ENCODE data around the gene TRIM73.
"Not testable (repeated sequence)": the region's sequence is repeated elsewhere in the genome, so short reads cannot be mapped to it uniquely, and the experiment has no call there.

DNA sequence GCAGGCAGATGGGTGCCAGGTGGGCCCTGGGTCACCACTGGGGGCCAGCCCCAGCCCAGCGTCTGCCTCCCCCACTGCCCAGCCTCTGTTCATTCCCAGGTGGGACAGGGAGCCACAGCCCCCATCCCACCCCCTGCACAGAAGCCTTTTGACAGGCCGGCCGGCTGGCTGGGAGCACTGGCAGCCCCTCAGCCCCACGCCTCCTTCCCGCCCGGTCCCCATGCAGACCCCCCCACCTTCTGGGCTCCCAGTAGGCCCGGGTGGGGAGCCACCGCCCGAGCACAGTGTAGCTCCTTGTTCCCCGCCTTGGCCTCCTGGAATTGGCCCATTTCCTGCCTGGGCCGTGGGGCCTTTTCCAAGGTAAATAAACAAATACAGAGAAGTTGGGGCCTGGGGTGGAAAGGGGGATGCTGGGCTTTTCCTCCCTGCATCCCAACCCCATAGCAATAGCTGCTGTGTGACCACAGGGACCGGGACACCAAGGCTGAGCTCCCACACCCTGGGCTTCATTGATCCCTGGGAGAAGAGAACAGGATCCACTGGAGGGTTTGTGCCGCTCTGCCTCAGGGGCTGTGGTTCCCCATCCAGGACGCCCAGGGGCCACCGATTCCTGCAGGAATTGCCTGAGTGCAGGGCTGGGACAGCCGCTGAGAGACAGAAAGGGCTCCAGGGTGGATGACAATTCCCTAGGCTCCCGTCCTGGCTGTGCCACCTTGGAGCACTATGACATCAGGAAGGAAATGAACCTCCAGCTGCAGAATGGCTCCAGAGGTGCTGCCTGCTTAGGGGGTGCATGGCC is 20.7 kb upstream of the TRIM73 start:
- TF ChIP-seq, protein P1, sequence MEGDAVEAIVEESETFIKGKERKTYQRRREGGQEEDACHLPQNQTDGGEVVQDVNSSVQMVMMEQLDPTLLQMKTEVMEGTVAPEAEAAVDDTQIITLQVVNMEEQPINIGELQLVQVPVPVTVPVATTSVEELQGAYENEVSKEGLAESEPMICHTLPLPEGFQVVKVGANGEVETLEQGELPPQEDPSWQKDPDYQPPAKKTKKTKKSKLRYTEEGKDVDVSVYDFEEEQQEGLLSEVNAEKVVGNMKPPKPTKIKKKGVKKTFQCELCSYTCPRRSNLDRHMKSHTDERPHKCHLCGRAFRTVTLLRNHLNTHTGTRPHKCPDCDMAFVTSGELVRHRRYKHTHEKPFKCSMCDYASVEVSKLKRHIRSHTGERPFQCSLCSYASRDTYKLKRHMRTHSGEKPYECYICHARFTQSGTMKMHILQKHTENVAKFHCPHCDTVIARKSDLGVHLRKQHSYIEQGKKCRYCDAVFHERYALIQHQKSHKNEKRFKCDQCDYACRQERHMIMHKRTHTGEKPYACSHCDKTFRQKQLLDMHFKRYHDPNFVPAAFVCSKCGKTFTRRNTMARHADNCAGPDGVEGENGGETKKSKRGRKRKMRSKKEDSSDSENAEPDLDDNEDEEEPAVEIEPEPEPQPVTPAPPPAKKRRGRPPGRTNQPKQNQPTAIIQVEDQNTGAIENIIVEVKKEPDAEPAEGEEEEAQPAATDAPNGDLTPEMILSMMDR (IDR thresholded peaks at IDR 0.05 in 4 of 5, conservative IDR thresholded peaks at IDR 0.05 in 1 of 5), result not testable (repeated sequence)
- not testable (repeated sequence) for TF ChIP-seq POLR2A (IDR thresholded peaks at IDR 0.05)
